Loucy (cell line): ENCODE measurements around the gene PPP1R14B.

Experiments
- H2AFZ ChIP-seq: fragments of 200-600 bp; sonication (generic); 2 replicates; pipeline ENCODE4 v1.6.0; 2016; ENCODE audit warnings: antibody characterized with exemption, mild to moderate bottlenecking, low read length, moderate library complexity
- H3F3A ChIP-seq: fragments of 200-600 bp; 2 replicates; pipeline ENCODE4 v1.6.0; 2016; ENCODE audit warnings: antibody characterized with exemption, low read depth, mild to moderate bottlenecking
- H3K27me3 ChIP-seq: fragments of 200-600 bp; sonication (generic); 2 replicates; pipeline ENCODE4 v1.6.1; 2014; ENCODE audit warnings: low read length, mild to moderate bottlenecking; ENCODE audit not compliant: insufficient read depth, poor library complexity, severe bottlenecking
- H3K36me3 ChIP-seq: fragments of 200-600 bp; sonication (generic); 2 replicates; pipeline ENCODE4 v1.6.1; 2016; ENCODE audit warnings: low read length; ENCODE audit not compliant: insufficient read depth
- H3K4me1 ChIP-seq: fragments of 200-600 bp; sonication (generic); 2 replicates; pipeline ENCODE4 v1.5.1; 2014; ENCODE audit warnings: low read length, mild to moderate bottlenecking; ENCODE audit not compliant: insufficient read depth, poor library complexity, severe bottlenecking
- H3K4me2 ChIP-seq: fragments of 200-600 bp; sonication (generic); 2 replicates; pipeline ENCODE4 v1.6.0; 2014; ENCODE audit warnings: antibody characterized with exemption, low read length, low read depth, mild to moderate bottlenecking; ENCODE audit not compliant: poor library complexity, severe bottlenecking
- H3K4me3 ChIP-seq: fragments of 200-600 bp; sonication (generic); 2 replicates; pipeline ENCODE4 v1.5.1; 2014; ENCODE audit warnings: low read length, mild to moderate bottlenecking, mixed read lengths; ENCODE audit not compliant: poor library complexity, severe bottlenecking
- H3K79me2 ChIP-seq: fragments of 200-600 bp; sonication (generic); 2 replicates; pipeline ENCODE4 v1.6.1; 2014; ENCODE audit warnings: low read length; ENCODE audit not compliant: insufficient read depth
- H3K9ac ChIP-seq: fragments of 200-600 bp; sonication (generic); 2 replicates; pipeline ENCODE4 v1.6.0; 2014; ENCODE audit warnings: mild to moderate bottlenecking, low read depth, low read length, moderate library complexity; ENCODE audit not compliant: poor library complexity, severe bottlenecking
- H3K9me2 ChIP-seq: fragments of 200-600 bp; sonication (generic); replicated peaks from 2 replicates; pipeline ENCODE4 v1.6.1; 2016; ENCODE audit warnings: low read depth, low read length, mixed read lengths
- H3K9me3 ChIP-seq: fragments of 200-600 bp; sonication (generic); 2 replicates; pipeline ENCODE4 v1.6.1; 2014; ENCODE audit warnings: mild to moderate bottlenecking, antibody characterized with exemption, low read length, low read depth; ENCODE audit not compliant: insufficient read depth
- H4K20me1 ChIP-seq: fragments of 200-600 bp; sonication (generic); 2 replicates; pipeline ENCODE4 v1.6.0; 2014; ENCODE audit warnings: antibody characterized with exemption, low read length, mild to moderate bottlenecking; ENCODE audit not compliant: insufficient read depth, poor library complexity, severe bottlenecking
- EZH2phosphoT487 ChIP-seq: fragments of 200-600 bp; IDR thresholded peaks from 2 replicates; pipeline ENCODE4 v1.6.1; 2018; ENCODE audit warnings: antibody characterized with exemption, mild to moderate bottlenecking, moderate library complexity, borderline replicate concordance
- TF ChIP-seq, protein P1 (sequence below): fragments of 200-600 bp; sonication (generic); conservative IDR thresholded peaks from 2 replicates; pipeline ENCODE4 v1.5.1; 2014; ENCODE audit warnings: mild to moderate bottlenecking, antibody characterized with exemption, low read length

PPP1R14B gene

DNA sequence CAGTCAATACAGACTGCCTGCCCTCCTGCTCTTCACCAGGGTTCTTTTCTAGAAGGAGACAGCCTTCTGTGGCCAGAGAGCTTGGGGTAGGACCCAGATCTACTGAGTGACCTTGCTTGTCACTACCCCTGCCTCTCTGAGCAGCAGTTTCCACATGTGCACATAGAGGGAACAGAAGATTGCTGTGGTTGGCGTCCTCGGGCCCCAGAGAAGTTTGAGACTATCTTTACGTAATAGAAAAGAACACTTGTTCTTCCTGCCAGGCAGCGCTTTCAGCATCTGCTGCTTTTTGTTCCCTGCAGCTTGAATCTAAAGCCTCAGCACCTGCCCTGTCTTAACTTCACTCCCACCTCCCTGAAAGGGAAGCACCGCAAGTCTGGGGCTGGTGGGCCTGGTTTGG is 7.7 kb downstream of the PPP1R14B start:
- Histone ChIP-seq H4K20me1 (peaks cover 24% of the 10 kb centered on the region), H3K9ac (no peak overlapping the region), H3K27me3 (no peaks in the 10 kb centered on the region), H3K4me2 (no peak overlapping the region), H3F3A (peaks cover 5% of the 10 kb centered on the region; the same call in 1 of the 2 replicates), H3K9me2 (no peaks in the 10 kb centered on the region), H3K4me1 (peaks cover 32% of the 10 kb centered on the region), H3K36me3 (peaks cover 7% of the 10 kb centered on the region; the same call in 1 of the 2 replicates), H3K9me3 (no peaks in the 10 kb centered on the region), H3K4me3 (no peak overlapping the region), H3K79me2 (peaks cover 39% of the 10 kb centered on the region), H2AFZ (no peak overlapping the region)
- TF ChIP-seq, protein P1, sequence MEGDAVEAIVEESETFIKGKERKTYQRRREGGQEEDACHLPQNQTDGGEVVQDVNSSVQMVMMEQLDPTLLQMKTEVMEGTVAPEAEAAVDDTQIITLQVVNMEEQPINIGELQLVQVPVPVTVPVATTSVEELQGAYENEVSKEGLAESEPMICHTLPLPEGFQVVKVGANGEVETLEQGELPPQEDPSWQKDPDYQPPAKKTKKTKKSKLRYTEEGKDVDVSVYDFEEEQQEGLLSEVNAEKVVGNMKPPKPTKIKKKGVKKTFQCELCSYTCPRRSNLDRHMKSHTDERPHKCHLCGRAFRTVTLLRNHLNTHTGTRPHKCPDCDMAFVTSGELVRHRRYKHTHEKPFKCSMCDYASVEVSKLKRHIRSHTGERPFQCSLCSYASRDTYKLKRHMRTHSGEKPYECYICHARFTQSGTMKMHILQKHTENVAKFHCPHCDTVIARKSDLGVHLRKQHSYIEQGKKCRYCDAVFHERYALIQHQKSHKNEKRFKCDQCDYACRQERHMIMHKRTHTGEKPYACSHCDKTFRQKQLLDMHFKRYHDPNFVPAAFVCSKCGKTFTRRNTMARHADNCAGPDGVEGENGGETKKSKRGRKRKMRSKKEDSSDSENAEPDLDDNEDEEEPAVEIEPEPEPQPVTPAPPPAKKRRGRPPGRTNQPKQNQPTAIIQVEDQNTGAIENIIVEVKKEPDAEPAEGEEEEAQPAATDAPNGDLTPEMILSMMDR, result no peak
- TF ChIP-seq EZH2phosphoT487, result no peak

DNA sequence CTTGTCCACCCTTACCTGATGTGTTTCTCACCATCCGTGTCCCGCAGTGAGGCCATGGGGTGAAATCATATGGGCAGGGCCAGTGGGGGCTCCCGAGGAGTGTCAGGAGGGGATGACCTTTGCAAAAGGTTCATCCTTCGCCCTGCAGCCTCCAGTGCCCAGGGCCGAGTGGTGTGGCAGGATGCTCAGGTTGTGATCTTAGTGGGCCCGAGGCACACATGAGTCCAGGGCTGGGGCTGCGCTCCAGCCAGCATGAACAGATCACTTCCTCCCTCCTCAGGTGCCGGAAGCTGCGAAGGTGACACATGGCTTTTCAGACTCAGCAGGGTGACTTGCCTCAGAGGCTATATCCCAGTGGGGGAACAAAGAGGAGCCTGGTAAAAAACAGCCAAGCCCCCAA is 8.7 kb downstream of the PPP1R14B start:
- H3K4me3 ChIP-seq, result no peak overlapping the region
- no peak overlapping the region for H3K9ac ChIP-seq
- H3K4me1 ChIP-seq, result peaks cover 29% of the 10 kb centered on the region
- peaks cover 30% of the 10 kb centered on the region for H3K79me2 ChIP-seq
- H3K4me2 ChIP-seq, result no peak overlapping the region
- H2AFZ ChIP-seq, result no peak overlapping the region
- peaks cover 10% of the 10 kb centered on the region; the same call in 1 of the 2 replicates for H3F3A ChIP-seq
- TF ChIP-seq EZH2phosphoT487, result no peak
- TF ChIP-seq, protein P1, result no peak
- no peaks in the 10 kb centered on the region for H3K27me3 ChIP-seq
- no peaks in the 10 kb centered on the region; the same call in 1 of the 2 replicates for H3K36me3 ChIP-seq
- H4K20me1 ChIP-seq, result peaks cover 23% of the 10 kb centered on the region
- no peaks in the 10 kb centered on the region for H3K9me3 ChIP-seq
- no peaks in the 10 kb centered on the region for H3K9me2 ChIP-seq

DNA sequence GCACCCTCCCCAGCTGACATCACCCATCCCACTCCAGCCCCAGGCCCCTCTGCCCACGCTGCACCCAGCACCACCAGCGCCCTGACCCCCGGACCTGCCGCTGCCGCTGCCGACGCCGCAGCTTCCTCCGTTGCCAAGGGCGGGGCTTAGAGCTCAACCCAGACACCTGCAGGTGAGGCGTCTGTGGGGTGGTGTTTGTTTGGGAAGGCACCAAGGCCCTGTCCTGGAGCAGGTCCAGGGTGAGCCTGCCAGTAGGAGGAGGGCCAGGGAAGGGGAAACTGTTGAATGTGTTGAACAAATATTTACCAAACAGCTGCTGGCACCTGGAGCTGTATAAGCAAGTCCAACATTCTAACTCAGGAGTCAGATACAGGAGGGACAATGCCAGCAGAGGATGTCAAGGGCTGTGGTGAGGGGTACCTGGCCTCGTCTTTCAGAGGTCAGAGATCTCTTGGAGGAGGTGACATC is 9.2 kb downstream of the PPP1R14B start:
- H3K36me3 ChIP-seq, result no peaks in the 10 kb centered on the region; the same call in 1 of the 2 replicates
- H2AFZ ChIP-seq, result no peak overlapping the region
- H3F3A ChIP-seq, result peaks cover 10% of the 10 kb centered on the region; the same call in 1 of the 2 replicates
- H3K9me3 ChIP-seq, result no peaks in the 10 kb centered on the region
- H3K27me3 ChIP-seq, result no peaks in the 10 kb centered on the region
- H3K4me2 ChIP-seq, result no peak overlapping the region
- H3K4me3 ChIP-seq, result no peak overlapping the region
- no peaks in the 10 kb centered on the region for H3K9me2 ChIP-seq
- peaks cover 21% of the 10 kb centered on the region for H4K20me1 ChIP-seq
- no peak overlapping the region for H3K9ac ChIP-seq
- TF ChIP-seq EZH2phosphoT487, result no peak
- TF ChIP-seq, protein P1, result no peak
- H3K4me1 ChIP-seq, result peaks cover 24% of the 10 kb centered on the region
- peaks cover 24% of the 10 kb centered on the region; the same call in 1 of the 2 replicates for H3K79me2 ChIP-seq
